Measurements from ENCODE around the gene PCDH8.
A peak's percentile ranks its signal among the peaks of the same experiment; 100 is the strongest.

PCDH8 gene

GRCh38 chr13:52849291-52850071 lies 1.0 kb upstream of the PCDH8 start:
- H4K8ac ChIP-seq (ENCODE audit: low read depth, low read length): no peak overlapping the region
- H3K56ac ChIP-seq (ENCODE audit: low read length): no peak overlapping the region
- H4K5ac ChIP-seq (ENCODE audit: low read length): no peak overlapping the region
- no peak overlapping the region for H2AK5ac ChIP-seq (ENCODE audit: low read length)
- no peak overlapping the region for H3K9ac ChIP-seq (ENCODE audit: low read length)
- no peaks in the 10 kb centered on the region for H3K79me2 ChIP-seq (ENCODE audit: control insufficient read depth, insufficient read depth, low read length)
- no CpG with 5 or more reads among the region's 24 CpGs for WGBS (ENCODE audit: extremely low coverage, insufficient coverage, low lambda C conversion rate)
- H2BK120ac ChIP-seq (ENCODE audit: low read depth, low read length): no peak overlapping the region
- no peak overlapping the region for H2BK15ac ChIP-seq (replicated peaks; ENCODE audit: low read depth)
- peaks cover 26% of the 10 kb centered on the region for H3K27me3 ChIP-seq (ENCODE audit: insufficient read depth, low read length, poor library complexity)
- H3K79me1 ChIP-seq (ENCODE audit: low read length): no peaks in the 10 kb centered on the region
- no peak overlapping the region for H3K4me3 ChIP-seq (ENCODE audit: low read length)
- H3K4me2 ChIP-seq (ENCODE audit: low read length): peak overlapping the region; percentile 15
- H3K27ac ChIP-seq (ENCODE audit: low read depth, low read length): no peak overlapping the region
- H3K4me1 ChIP-seq (ENCODE audit: control insufficient read depth, low read depth, low read length): peaks cover 10% of the 10 kb centered on the region
- peak; percentile 26 for DNase-seq
- H3K4ac ChIP-seq (ENCODE audit: low read depth, low read length): no peak overlapping the region
- H3K23ac ChIP-seq (ENCODE audit: low read length): peak overlapping the region; percentile 35
- H3K36me3 ChIP-seq (ENCODE audit: control insufficient read depth, insufficient read depth, low read length): no peaks in the 10 kb centered on the region
- H3K18ac ChIP-seq (ENCODE audit: low read length): no peak overlapping the region
- no peak overlapping the region for H2BK5ac ChIP-seq (ENCODE audit: low read length)

GRCh38 chr13:52847682-52848432 lies 583 bp downstream of the PCDH8 start:
- Histone ChIP-seq H3K23ac (ENCODE audit: low read length) (no peak overlapping the region), H2BK15ac (replicated peaks; ENCODE audit: low read depth) (no peak overlapping the region), H3K79me2 (ENCODE audit: control insufficient read depth, insufficient read depth, low read length) (no peaks in the 10 kb centered on the region), H4K8ac (ENCODE audit: low read depth, low read length) (no peak overlapping the region), H3K36me3 (ENCODE audit: control insufficient read depth, insufficient read depth, low read length) (no peaks in the 10 kb centered on the region), H3K4me3 (ENCODE audit: low read length) (no peak overlapping the region), H3K27me3 (ENCODE audit: insufficient read depth, low read length, poor library complexity) (peaks cover 26% of the 10 kb centered on the region), H3K4me1 (ENCODE audit: control insufficient read depth, low read depth, low read length) (peaks cover 10% of the 10 kb centered on the region), H3K9ac (ENCODE audit: low read length) (no peak overlapping the region), H3K79me1 (ENCODE audit: low read length) (no peaks in the 10 kb centered on the region), H4K5ac (ENCODE audit: low read length) (no peak overlapping the region), H2BK120ac (ENCODE audit: low read depth, low read length) (no peak overlapping the region), H3K4me2 (ENCODE audit: low read length) (peak overlapping the region; percentile 48), H2BK5ac (ENCODE audit: low read length) (no peak overlapping the region), H3K27ac (ENCODE audit: low read depth, low read length) (no peak overlapping the region), H3K4ac (ENCODE audit: low read depth, low read length) (no peak overlapping the region), H2AK5ac (ENCODE audit: low read length) (no peak overlapping the region), H3K18ac (ENCODE audit: low read length) (no peak overlapping the region), H3K56ac (ENCODE audit: low read length) (no peak overlapping the region)
- no peak for DNase-seq
- WGBS (ENCODE audit: extremely low coverage, insufficient coverage, low lambda C conversion rate): no CpG with 5 or more reads among the region's 75 CpGs

GRCh38 chr13:52847322-52847681 lies 1.1 kb downstream of the PCDH8 start:
- DNase-seq: no peak
- no peak overlapping the region for H3K56ac ChIP-seq (ENCODE audit: low read length)

GRCh38 chr13:52846567-52847321 lies 1.7 kb downstream of the PCDH8 start:
- no peak overlapping the region for H2BK120ac ChIP-seq (ENCODE audit: low read depth, low read length)
- DNase-seq: peak; percentile 85
- H3K4me1 ChIP-seq (ENCODE audit: control insufficient read depth, low read depth, low read length): peaks cover 10% of the 10 kb centered on the region
- no peak overlapping the region for H4K8ac ChIP-seq (ENCODE audit: low read depth, low read length)
- peaks cover 26% of the 10 kb centered on the region for H3K27me3 ChIP-seq (ENCODE audit: insufficient read depth, low read length, poor library complexity)
- no peak overlapping the region for H3K18ac ChIP-seq (ENCODE audit: low read length)
- H3K23ac ChIP-seq (ENCODE audit: low read length): no peak overlapping the region
- H3K4ac ChIP-seq (ENCODE audit: low read depth, low read length): no peak overlapping the region
- no peaks in the 10 kb centered on the region for H3K79me2 ChIP-seq (ENCODE audit: control insufficient read depth, insufficient read depth, low read length)
- no peak overlapping the region for H2BK5ac ChIP-seq (ENCODE audit: low read length)
- no peaks in the 10 kb centered on the region for H3K79me1 ChIP-seq (ENCODE audit: low read length)
- no peak overlapping the region for H4K5ac ChIP-seq (ENCODE audit: low read length)
- no peak overlapping the region for H3K4me3 ChIP-seq (ENCODE audit: low read length)
- H2AK5ac ChIP-seq (ENCODE audit: low read length): no peak overlapping the region
- no peak overlapping the region for H2BK15ac ChIP-seq (replicated peaks; ENCODE audit: low read depth)
- no peak overlapping the region for H3K27ac ChIP-seq (ENCODE audit: low read depth, low read length)
- H3K56ac ChIP-seq (ENCODE audit: low read length): no peak overlapping the region
- H3K36me3 ChIP-seq (ENCODE audit: control insufficient read depth, insufficient read depth, low read length): no peaks in the 10 kb centered on the region
- no peak overlapping the region for H3K4me2 ChIP-seq (ENCODE audit: low read length)
- WGBS (ENCODE audit: extremely low coverage, insufficient coverage, low lambda C conversion rate): no CpG with 5 or more reads among the region's 100 CpGs
- H3K9ac ChIP-seq (ENCODE audit: low read length): no peak overlapping the region

More at GRCh38 chr13:52847322-52847681, 1.1 kb downstream of the PCDH8 start:
- no peak overlapping the region for H4K8ac ChIP-seq (ENCODE audit: low read depth, low read length)
- H4K5ac ChIP-seq (ENCODE audit: low read length): no peak overlapping the region
- no peak overlapping the region for H2BK15ac ChIP-seq (replicated peaks; ENCODE audit: low read depth)
- H3K23ac ChIP-seq (ENCODE audit: low read length): no peak overlapping the region
- H3K4me2 ChIP-seq (ENCODE audit: low read length): no peak overlapping the region
- H3K4me1 ChIP-seq (ENCODE audit: control insufficient read depth, low read depth, low read length): peaks cover 10% of the 10 kb centered on the region
- H3K36me3 ChIP-seq (ENCODE audit: control insufficient read depth, insufficient read depth, low read length): no peaks in the 10 kb centered on the region
- no peak overlapping the region for H3K4me3 ChIP-seq (ENCODE audit: low read length)
- H3K9ac ChIP-seq (ENCODE audit: low read length): no peak overlapping the region
- H3K4ac ChIP-seq (ENCODE audit: low read depth, low read length): no peak overlapping the region
- H3K79me1 ChIP-seq (ENCODE audit: low read length): no peaks in the 10 kb centered on the region
- no peaks in the 10 kb centered on the region for H3K79me2 ChIP-seq (ENCODE audit: control insufficient read depth, insufficient read depth, low read length)
- WGBS (ENCODE audit: extremely low coverage, insufficient coverage, low lambda C conversion rate): no CpG with 5 or more reads among the region's 51 CpGs
- no peak overlapping the region for H3K27ac ChIP-seq (ENCODE audit: low read depth, low read length)
- no peak overlapping the region for H2BK120ac ChIP-seq (ENCODE audit: low read depth, low read length)
- H2BK5ac ChIP-seq (ENCODE audit: low read length): no peak overlapping the region
- no peak overlapping the region for H3K18ac ChIP-seq (ENCODE audit: low read length)
- H3K27me3 ChIP-seq (ENCODE audit: insufficient read depth, low read length, poor library complexity): peaks cover 26% of the 10 kb centered on the region
- no peak overlapping the region for H2AK5ac ChIP-seq (ENCODE audit: low read length)

- Histone ChIP-seq H3K18ac (ENCODE audit: low read length) (no peak overlapping the region), H4K8ac (ENCODE audit: low read depth, low read length) (no peak overlapping the region), H2BK120ac (ENCODE audit: low read depth, low read length) (no peak overlapping the region), H3K9ac (ENCODE audit: low read length) (no peak overlapping the region), H3K4me3 (ENCODE audit: low read length) (no peak overlapping the region), H3K79me2 (ENCODE audit: control insufficient read depth, insufficient read depth, low read length) (no peaks in the 10 kb centered on the region), H3K4me2 (ENCODE audit: low read length) (peak overlapping the region; percentile 4), H2AK5ac (ENCODE audit: low read length) (no peak overlapping the region), H2BK15ac (replicated peaks; ENCODE audit: low read depth) (no peak overlapping the region), H3K4ac (ENCODE audit: low read depth, low read length) (no peak overlapping the region), H3K27me3 (ENCODE audit: insufficient read depth, low read length, poor library complexity) (peaks cover 26% of the 10 kb centered on the region), H3K56ac (ENCODE audit: low read length) (no peak overlapping the region), H3K36me3 (ENCODE audit: control insufficient read depth, insufficient read depth, low read length) (no peaks in the 10 kb centered on the region), H4K5ac (ENCODE audit: low read length) (no peak overlapping the region), H3K23ac (ENCODE audit: low read length) (no peak overlapping the region), H3K4me1 (ENCODE audit: control insufficient read depth, low read depth, low read length) (peaks cover 10% of the 10 kb centered on the region), H3K27ac (ENCODE audit: low read depth, low read length) (no peak overlapping the region), H2BK5ac (ENCODE audit: low read length) (no peak overlapping the region), H3K79me1 (ENCODE audit: low read length) (no peaks in the 10 kb centered on the region)
- WGBS (ENCODE audit: extremely low coverage, insufficient coverage, low lambda C conversion rate): no CpG with 5 or more reads among the region's 98 CpGs
- DNase-seq: peak; percentile 88
Measured at GRCh38 chr13:52845766-52846566, 2.5 kb downstream of the PCDH8 start.
